ENCODE measurements around the gene CDH23.

GRCh38 chr10:71504168-71504567, 107.4 kb downstream of the CDH23 start:
- TF ChIP-seq IKZF2 (IDR thresholded peaks at IDR 0.05) (no peak), BCLAF1 (IDR thresholded peaks at IDR 0.05) (no peak), WRNIP1 (IDR thresholded peaks at IDR 0.05; ENCODE audit: borderline replicate concordance, low read depth, low read length) (no peak), CTCF (IDR thresholded peaks at IDR 0.05 in 2 of 3, conservative IDR thresholded peaks at IDR 0.05 in 1 of 3; ENCODE audit: control insufficient read depth in 2 of 3, extremely low read depth in 1 of 3, insufficient read depth in 1 of 3, low read depth in 3 of 3, low read length in 3 of 3) (no peak), ZNF274 (IDR thresholded peaks at IDR 0.05; ENCODE audit: insufficient read depth, insufficient read length) (no peak), HCFC1 (IDR thresholded peaks at IDR 0.05; ENCODE audit: low read length) (no peak), CEBPB (IDR thresholded peaks at IDR 0.05; ENCODE audit: borderline replicate concordance in 1 of 2, low read depth in 2 of 2, low read length in 2 of 2) (no peak)

Data from GM12878 (cell line).